ENCODE measurements around the gene SPATA16.

DNA sequence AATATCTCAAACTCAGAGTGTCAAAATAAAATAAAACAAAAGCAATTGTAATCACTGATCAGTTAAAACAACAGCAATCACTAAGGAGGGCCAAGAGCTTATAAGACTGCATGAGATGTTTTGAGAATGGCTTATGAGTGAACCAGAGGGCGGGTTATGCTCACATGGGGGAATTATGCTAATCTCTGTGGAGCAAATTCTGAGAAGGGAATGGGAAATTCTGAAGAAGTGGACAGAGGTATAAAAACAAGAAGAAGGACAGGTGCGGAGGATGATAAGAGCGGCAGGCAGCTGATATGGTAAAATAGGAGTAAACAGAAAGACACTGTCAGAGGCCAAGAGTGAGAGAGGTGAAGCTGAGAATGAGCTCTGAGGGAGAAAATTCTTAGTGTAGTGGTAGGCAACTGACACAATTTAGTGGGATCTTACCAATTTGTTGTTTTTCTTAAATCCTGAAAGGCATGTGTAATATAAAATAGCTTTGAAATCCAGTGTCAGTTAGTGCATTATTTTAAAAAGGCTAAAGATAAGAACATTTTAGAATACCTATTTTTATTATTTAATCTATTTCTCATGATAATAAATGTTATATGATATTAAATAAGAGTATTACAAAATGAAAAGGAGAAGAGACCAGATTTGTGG is 133.8 kb downstream of the SPATA16 start:
- TF ChIP-seq, protein P1, sequence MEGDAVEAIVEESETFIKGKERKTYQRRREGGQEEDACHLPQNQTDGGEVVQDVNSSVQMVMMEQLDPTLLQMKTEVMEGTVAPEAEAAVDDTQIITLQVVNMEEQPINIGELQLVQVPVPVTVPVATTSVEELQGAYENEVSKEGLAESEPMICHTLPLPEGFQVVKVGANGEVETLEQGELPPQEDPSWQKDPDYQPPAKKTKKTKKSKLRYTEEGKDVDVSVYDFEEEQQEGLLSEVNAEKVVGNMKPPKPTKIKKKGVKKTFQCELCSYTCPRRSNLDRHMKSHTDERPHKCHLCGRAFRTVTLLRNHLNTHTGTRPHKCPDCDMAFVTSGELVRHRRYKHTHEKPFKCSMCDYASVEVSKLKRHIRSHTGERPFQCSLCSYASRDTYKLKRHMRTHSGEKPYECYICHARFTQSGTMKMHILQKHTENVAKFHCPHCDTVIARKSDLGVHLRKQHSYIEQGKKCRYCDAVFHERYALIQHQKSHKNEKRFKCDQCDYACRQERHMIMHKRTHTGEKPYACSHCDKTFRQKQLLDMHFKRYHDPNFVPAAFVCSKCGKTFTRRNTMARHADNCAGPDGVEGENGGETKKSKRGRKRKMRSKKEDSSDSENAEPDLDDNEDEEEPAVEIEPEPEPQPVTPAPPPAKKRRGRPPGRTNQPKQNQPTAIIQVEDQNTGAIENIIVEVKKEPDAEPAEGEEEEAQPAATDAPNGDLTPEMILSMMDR (IDR thresholded peaks at IDR 0.05), result no peak
- TF ChIP-seq, protein P2, sequence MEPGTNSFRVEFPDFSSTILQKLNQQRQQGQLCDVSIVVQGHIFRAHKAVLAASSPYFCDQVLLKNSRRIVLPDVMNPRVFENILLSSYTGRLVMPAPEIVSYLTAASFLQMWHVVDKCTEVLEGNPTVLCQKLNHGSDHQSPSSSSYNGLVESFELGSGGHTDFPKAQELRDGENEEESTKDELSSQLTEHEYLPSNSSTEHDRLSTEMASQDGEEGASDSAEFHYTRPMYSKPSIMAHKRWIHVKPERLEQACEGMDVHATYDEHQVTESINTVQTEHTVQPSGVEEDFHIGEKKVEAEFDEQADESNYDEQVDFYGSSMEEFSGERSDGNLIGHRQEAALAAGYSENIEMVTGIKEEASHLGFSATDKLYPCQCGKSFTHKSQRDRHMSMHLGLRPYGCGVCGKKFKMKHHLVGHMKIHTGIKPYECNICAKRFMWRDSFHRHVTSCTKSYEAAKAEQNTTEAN (CRISPR knock-in tag; IDR thresholded peaks at IDR 0.05), result no peak
- TF ChIP-seq, protein P3, sequence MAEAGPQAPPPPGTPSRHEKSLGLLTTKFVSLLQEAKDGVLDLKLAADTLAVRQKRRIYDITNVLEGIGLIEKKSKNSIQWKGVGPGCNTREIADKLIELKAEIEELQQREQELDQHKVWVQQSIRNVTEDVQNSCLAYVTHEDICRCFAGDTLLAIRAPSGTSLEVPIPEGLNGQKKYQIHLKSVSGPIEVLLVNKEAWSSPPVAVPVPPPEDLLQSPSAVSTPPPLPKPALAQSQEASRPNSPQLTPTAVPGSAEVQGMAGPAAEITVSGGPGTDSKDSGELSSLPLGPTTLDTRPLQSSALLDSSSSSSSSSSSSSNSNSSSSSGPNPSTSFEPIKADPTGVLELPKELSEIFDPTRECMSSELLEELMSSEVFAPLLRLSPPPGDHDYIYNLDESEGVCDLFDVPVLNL (CRISPR knock-in tag; IDR thresholded peaks at IDR 0.05; ENCODE audit: borderline replicate concordance, low read depth), result no peak
- TF ChIP-seq, protein P4, sequence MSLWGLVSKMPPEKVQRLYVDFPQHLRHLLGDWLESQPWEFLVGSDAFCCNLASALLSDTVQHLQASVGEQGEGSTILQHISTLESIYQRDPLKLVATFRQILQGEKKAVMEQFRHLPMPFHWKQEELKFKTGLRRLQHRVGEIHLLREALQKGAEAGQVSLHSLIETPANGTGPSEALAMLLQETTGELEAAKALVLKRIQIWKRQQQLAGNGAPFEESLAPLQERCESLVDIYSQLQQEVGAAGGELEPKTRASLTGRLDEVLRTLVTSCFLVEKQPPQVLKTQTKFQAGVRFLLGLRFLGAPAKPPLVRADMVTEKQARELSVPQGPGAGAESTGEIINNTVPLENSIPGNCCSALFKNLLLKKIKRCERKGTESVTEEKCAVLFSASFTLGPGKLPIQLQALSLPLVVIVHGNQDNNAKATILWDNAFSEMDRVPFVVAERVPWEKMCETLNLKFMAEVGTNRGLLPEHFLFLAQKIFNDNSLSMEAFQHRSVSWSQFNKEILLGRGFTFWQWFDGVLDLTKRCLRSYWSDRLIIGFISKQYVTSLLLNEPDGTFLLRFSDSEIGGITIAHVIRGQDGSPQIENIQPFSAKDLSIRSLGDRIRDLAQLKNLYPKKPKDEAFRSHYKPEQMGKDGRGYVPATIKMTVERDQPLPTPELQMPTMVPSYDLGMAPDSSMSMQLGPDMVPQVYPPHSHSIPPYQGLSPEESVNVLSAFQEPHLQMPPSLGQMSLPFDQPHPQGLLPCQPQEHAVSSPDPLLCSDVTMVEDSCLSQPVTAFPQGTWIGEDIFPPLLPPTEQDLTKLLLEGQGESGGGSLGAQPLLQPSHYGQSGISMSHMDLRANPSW (CRISPR knock-in tag; conservative IDR thresholded peaks at IDR 0.05; ENCODE audit: low read depth), result no peak
